Body of pancreas (tissue), 4 donors: ENCODE measurements around the gene COG2. TPM values are rescaled to one million over a fixed set of nuclear protein-coding genes. Genes with fewer than 3 reads are reported as not detected.
A peak's percentile ranks its signal among the peaks of the same experiment; 100 is the strongest.
"Not testable (repeated sequence)": the region's sequence is repeated elsewhere in the genome, so short reads cannot be mapped to it uniquely, and the experiment has no call there.

Source experiments
- ATAC-seq: fragments of 150-250 bp; one replicate; pipeline ENCODE4 v1.9.1; 2016
- DNase-seq, 4 donors: peaks; one replicate each; pipeline ENCODE4 v3.0.0-alpha.2; 2019
- H3K27ac ChIP-seq, 4 donors: fragments of 200-600 bp; sonication (generic); 1 replicate in 3 of 4; 2 replicates in 1 of 4; pipeline versions ENCODE4 v1.5.1 to v1.6.1; 2016 to 2019; ENCODE audit warnings: mild to moderate bottlenecking in 1 of 4, mixed read lengths in 1 of 4, moderate library complexity in 1 of 4
- H3K27me3 ChIP-seq, 2 donors: fragments of 200-600 bp; sonication (generic); one replicate each; pipeline ENCODE4 v1.6.0; 2016; ENCODE audit warnings: mild to moderate bottlenecking in 1 of 2
- H3K36me3 ChIP-seq, 2 donors: fragments of 200-600 bp; sonication (generic); replicated peaks in 1 of 2; 2 replicates each; pipeline ENCODE4 v1.5.1; 2016; ENCODE audit warnings: low read depth in 2 of 2; ENCODE audit not compliant: insufficient read depth in 1 of 2
- H3K4me1 ChIP-seq: fragments of 200-600 bp; sonication (generic); one replicate; pipeline ENCODE4 v1.6.0; 2016
- H3K4me3 ChIP-seq, 2 donors: fragments of 200-600 bp; sonication (generic); 1 replicate in 1 of 2; 2 replicates in 1 of 2; pipeline ENCODE4 v1.5.1; 2016 to 2019
- H3K9me3 ChIP-seq, 3 donors: fragments of 200-600 bp; sonication (generic); 1 replicate in 2 of 3; 2 replicates in 1 of 3; pipeline ENCODE4 v1.5.1; 2016
- POLR2A ChIP-seq, 3 donors: fragments of 450-650 bp; IDR thresholded peaks; one replicate each; pipeline ENCODE4 v1.6.1; 2016; ENCODE audit warnings: antibody characterized with exemption in 3 of 3, mild to moderate bottlenecking in 2 of 3
- WGBS, 2 donors: methylation state at CpG; one replicate each; pipeline ENCODE4 v1.1.5; 2017; 5-methylcytosine and 5-hydroxymethylcytosine counted together
- intact Hi-C: fragments of 100-400 bp; cut with DNase I; formaldehyde crosslinking; loops from one replicate; pipeline ENCODE4 v1.15.1; 2023
- total RNA-seq, 2 donors: library from RNA; depleted of rRNA; stranded (reverse); fragments of >200 nt; gene quantifications; one replicate each; pipeline ENCODE4 v1.1.0, GENCODE V29; 2016
- TF ChIP-seq, protein P1 (sequence below), 7 experiments: fragments of 450-650 bp in 4 of 7; fragments of 200-600 bp in 3 of 7; sonication (generic) in 3 of 7; IDR thresholded peaks; one replicate each; pipeline ENCODE4 v1.5.1; 2016 to 2019; ENCODE audit warnings: antibody characterized with exemption in 7 of 7

The COG2 gene
- total RNA-seq, 2 donors from 2014 or later: 13.7 to 26.0 TPM

DNA sequence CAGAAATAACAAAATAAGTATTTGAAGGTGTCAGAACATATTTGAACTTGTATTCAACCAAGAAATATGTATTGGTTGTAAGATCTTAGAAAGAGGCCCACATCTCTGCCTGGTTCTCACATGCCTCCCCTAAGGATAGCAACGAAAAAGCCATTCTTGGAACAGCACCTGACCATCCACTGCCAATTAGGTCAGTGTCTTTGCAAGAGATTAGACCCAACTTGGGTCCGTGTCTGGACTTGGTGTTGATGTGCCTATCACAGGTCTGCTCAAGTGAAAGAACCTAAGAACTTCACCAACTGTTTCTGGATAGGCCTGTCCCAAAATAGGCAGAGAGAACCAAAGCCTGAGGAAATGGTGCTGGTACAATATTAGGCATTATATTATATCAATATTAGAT lies 46.0 kb upstream of the COG2 start:
- DNase-seq (no peak), ATAC-seq (no peak)
- Histone ChIP-seq H3K36me3 (no peaks in the 10 kb centered on the region), H3K4me1 (peaks cover 7% of the 10 kb centered on the region), H3K27me3 (no peaks in the 10 kb centered on the region), H3K27ac (no peak overlapping the region), H3K4me3 (no peak overlapping the region), H3K9me3 (no peaks in the 10 kb centered on the region)
- TF ChIP-seq, protein P1, sequence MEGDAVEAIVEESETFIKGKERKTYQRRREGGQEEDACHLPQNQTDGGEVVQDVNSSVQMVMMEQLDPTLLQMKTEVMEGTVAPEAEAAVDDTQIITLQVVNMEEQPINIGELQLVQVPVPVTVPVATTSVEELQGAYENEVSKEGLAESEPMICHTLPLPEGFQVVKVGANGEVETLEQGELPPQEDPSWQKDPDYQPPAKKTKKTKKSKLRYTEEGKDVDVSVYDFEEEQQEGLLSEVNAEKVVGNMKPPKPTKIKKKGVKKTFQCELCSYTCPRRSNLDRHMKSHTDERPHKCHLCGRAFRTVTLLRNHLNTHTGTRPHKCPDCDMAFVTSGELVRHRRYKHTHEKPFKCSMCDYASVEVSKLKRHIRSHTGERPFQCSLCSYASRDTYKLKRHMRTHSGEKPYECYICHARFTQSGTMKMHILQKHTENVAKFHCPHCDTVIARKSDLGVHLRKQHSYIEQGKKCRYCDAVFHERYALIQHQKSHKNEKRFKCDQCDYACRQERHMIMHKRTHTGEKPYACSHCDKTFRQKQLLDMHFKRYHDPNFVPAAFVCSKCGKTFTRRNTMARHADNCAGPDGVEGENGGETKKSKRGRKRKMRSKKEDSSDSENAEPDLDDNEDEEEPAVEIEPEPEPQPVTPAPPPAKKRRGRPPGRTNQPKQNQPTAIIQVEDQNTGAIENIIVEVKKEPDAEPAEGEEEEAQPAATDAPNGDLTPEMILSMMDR (IDR thresholded peaks at IDR 0.05): no peak
- no peak for TF ChIP-seq POLR2A (IDR thresholded peaks at IDR 0.05)
- WGBS, 2 donors: 74 to 80% methylated on average over 2 of the region's 2 CpGs
- intact Hi-C loops: no loop called here

DNA sequence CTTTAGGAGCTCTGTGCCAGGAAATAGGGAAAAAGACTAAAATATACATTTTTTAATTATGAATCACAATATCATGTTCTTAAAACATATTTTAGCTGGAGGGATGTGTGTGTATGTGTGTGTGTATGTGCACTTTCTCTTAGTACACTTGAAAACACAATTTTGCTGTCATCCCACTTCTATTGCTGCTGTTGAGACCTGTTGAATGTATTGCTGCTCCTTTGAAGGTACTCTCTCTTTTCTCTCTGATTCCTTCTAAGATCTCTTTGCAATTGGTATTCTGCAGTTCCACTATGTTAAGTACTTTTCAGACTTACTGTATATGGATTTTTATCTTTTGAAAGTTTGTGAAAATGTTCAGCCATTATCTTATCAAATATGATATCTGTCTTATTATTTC lies 43.5 kb upstream of the COG2 start:
- Histone ChIP-seq H3K4me3 (no peak overlapping the region), H3K27ac (no peak overlapping the region), H3K36me3 (no peaks in the 10 kb centered on the region), H3K9me3 (no peaks in the 10 kb centered on the region), H3K4me1 (peaks cover 7% of the 10 kb centered on the region), H3K27me3 (no peaks in the 10 kb centered on the region)
- ATAC-seq: no peak
- TF ChIP-seq, protein P1 (IDR thresholded peaks at IDR 0.05): no peak
- no peak for TF ChIP-seq POLR2A (IDR thresholded peaks at IDR 0.05)
- DNase-seq: no peak
- intact Hi-C loops: no loop called here

DNA sequence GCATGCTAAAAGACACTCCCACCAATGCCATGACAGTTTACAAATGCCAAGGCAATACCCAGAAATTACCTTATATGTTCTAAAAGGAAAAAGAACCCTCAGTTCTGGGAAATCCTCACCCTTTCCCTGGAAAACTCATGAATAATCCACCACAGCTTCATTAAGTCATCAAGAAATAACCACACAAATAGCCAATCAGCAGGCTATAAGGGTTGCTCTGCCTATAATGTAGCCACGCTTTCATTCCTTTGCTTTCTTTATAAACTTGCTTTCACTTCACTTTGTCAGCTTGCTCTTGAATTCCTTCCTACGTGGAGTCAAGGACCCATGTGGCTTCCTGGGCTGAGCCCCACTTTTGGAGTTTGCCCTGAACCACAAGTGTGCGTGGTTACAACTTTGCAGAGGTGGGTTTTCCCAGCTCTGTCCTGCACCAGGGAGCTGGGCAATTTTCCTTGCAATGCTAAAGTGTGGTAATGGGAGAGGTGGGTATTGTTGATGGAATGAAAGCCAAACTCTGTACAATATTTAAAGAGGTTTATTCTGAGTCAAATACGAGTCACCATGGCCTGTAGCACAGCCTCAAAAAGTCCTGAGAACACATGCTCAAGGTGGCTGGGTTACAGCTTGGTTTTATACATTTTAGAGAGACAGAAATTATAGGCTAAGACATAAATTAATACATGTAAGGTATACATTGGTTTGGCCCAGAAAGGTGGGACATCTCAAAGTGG lies 42.2 kb upstream of the COG2 start:
- Histone ChIP-seq H3K36me3 (no peaks in the 10 kb centered on the region), H3K27me3 (no peaks in the 10 kb centered on the region), H3K9me3 (no peaks in the 10 kb centered on the region), H3K27ac (no peak overlapping the region), H3K4me3 (no peak overlapping the region), H3K4me1 (no peaks in the 10 kb centered on the region)
- WGBS, 2 donors: 81 to 90% methylated on average over 4 of the region's 4 CpGs
- no peak for TF ChIP-seq POLR2A (IDR thresholded peaks at IDR 0.05)
- TF ChIP-seq, protein P1 (IDR thresholded peaks at IDR 0.05): no peak
- ATAC-seq (no peak), DNase-seq (no peak)
- intact Hi-C loops: no loop called here

DNA sequence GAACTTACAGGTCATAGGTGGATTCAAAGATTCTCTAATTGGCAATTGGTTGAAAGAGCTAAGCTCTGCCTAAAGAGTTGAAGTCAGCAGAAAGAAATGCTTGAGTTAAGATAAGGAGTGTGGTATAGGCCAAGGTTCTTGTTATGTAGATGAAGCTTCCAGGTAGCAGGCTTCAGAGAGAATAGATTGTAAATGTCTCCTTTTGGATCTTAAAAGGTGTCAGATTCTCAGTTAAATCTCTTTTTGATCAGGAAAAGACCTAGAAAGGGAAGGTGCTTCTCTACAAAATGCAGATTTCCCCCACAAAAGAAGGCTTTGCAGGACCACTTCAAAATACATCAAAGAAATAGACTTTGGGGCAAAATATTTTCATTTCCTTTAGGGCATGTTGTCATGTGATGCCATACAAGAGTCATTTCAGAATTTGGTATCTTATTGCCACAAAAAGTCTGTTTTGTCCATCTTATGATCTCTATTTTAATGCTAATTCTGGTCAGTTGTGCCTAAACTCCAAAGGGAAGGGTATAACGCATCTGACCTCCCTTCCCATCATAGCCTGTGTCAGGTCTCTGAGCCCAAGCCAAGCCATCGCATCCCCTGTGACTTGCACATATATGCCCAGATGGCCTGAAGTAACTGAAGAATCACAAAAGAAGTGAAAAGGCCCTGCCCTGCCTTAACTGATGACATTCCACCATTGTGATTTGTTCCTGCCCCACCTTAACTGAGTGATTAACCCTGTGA lies 41.5 kb upstream of the COG2 start:
- DNase-seq, ATAC-seq, H3K36me3 ChIP-seq, H3K27me3 ChIP-seq, intact Hi-C loops, H3K4me1 ChIP-seq, H3K9me3 ChIP-seq, H3K4me3 ChIP-seq, H3K27ac ChIP-seq: not testable (repeated sequence)
- 93 to 95% methylated on average over 2 of the region's 2 CpGs for WGBS, 2 donors

DNA sequence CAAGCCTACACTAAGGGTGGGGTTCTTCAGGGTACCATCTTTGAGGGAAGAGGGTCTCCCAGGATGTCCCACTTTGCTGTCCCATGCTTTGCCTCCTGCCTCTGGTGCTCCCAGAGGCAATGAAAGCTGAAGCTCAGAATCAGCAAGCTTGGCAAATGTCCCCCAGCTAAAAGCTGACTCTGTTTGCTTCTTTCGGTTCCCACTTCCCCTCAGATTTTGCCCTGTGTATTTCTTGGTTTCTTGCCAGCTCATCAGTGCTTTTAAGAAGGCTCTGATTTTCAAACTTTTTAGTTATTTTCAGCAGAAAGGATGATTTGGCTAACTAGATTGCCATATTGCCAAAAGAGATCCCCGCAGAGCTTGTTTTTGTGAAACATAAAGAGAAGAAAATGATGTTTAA lies 33.1 kb upstream of the COG2 start:
- intact Hi-C loops: no loop called here
- peaks cover 6% of the 10 kb centered on the region for H3K4me1 ChIP-seq
- no peak overlapping the region for H3K4me3 ChIP-seq
- H3K36me3 ChIP-seq: no peaks in the 10 kb centered on the region
- DNase-seq: peak in 1 of 4 donors; percentile 6
- TF ChIP-seq, protein P1 (IDR thresholded peaks at IDR 0.05): no peak
- TF ChIP-seq POLR2A (IDR thresholded peaks at IDR 0.05): no peak
- H3K27ac ChIP-seq: no peak overlapping the region
- H3K9me3 ChIP-seq: no peaks in the 10 kb centered on the region
- ATAC-seq: no peak
- no peaks in the 10 kb centered on the region for H3K27me3 ChIP-seq
- 70 to 86% methylated on average over 2 of the region's 2 CpGs for WGBS, 2 donors
